ENCODE data around the gene KCNQ2.
"Not testable (repeated sequence)": the region's sequence is repeated elsewhere in the genome, so short reads cannot be mapped to it uniquely, and the experiment has no call there.

KCNQ2 gene

GRCh38 chr20:63385819-63386218 is 86.6 kb downstream of the KCNQ2 start:
- no peak for DNase-seq (ENCODE audit: low read depth in 2 of 2)

- no peak for DNase-seq (ENCODE audit: low read depth in 2 of 2)
Observed at GRCh38 chr20:63384336-63384735, 88.1 kb downstream of the KCNQ2 start.

- no peak for DNase-seq (ENCODE audit: low read depth in 2 of 2)
Observed at GRCh38 chr20:63383556-63383955, 88.9 kb downstream of the KCNQ2 start.

GRCh38 chr20:63382551-63383300 is 89.7 kb downstream of the KCNQ2 start:
- DNase-seq (ENCODE audit: low read depth in 2 of 2): no peak

- DNase-seq (ENCODE audit: low read depth in 2 of 2): no peak
Observed at GRCh38 chr20:63381781-63382431, 90.5 kb downstream of the KCNQ2 start.

- no peak for DNase-seq (ENCODE audit: low read depth in 2 of 2)
Observed at GRCh38 chr20:63380346-63380870, 92.0 kb downstream of the KCNQ2 start.

GRCh38 chr20:63379872-63380271 is 92.6 kb downstream of the KCNQ2 start:
- DNase-seq (ENCODE audit: low read depth in 2 of 2): not testable (repeated sequence)

GRCh38 chr20:63379296-63379695 is 93.2 kb downstream of the KCNQ2 start:
- no peak for DNase-seq (ENCODE audit: low read depth in 2 of 2)

GRCh38 chr20:63378626-63379025 is 93.8 kb downstream of the KCNQ2 start:
- DNase-seq (ENCODE audit: low read depth in 2 of 2): no peak

- DNase-seq (ENCODE audit: low read depth in 2 of 2): no peak
Observed at GRCh38 chr20:63377951-63378381, 94.5 kb downstream of the KCNQ2 start.

- DNase-seq (ENCODE audit: low read depth in 2 of 2): no peak
Observed at GRCh38 chr20:63377256-63377941, 95.1 kb downstream of the KCNQ2 start.

GRCh38 chr20:63376283-63377250 is 95.9 kb downstream of the KCNQ2 start:
- no peak for DNase-seq (ENCODE audit: low read depth in 2 of 2)

GRCh38 chr20:63375438-63375837 is 97.0 kb downstream of the KCNQ2 start:
- no peak for DNase-seq (ENCODE audit: low read depth in 2 of 2)

GRCh38 chr20:63374504-63374903 is 98.0 kb downstream of the KCNQ2 start:
- no peak for DNase-seq (ENCODE audit: low read depth in 2 of 2)

- no peak for DNase-seq (ENCODE audit: low read depth in 2 of 2)
Observed at GRCh38 chr20:63373996-63374395, 98.5 kb downstream of the KCNQ2 start.

GRCh38 chr20:63372971-63373885 is 99.2 kb downstream of the KCNQ2 start:
- no peak for DNase-seq (ENCODE audit: low read depth in 2 of 2)

GRCh38 chr20:63371291-63371865 is 101.1 kb downstream of the KCNQ2 start:
- DNase-seq (ENCODE audit: low read depth in 2 of 2): no peak

GRCh38 chr20:63370618-63371187 is 101.8 kb downstream of the KCNQ2 start:
- DNase-seq (ENCODE audit: low read depth in 2 of 2): no peak

All from stimulated activated CD8-positive, alpha-beta memory T cell treated with anti-CD3 and anti-CD28 coated beads, Interleukin-15, amount 100 ng/mL, for 4 hours (primary cell).